Measurements from ENCODE around the gene PLEKHN1.

GRCh38 chr1:944341-945325 lies 21.6 kb upstream of the PLEKHN1 start:
- TF ChIP-seq CTBP1 (IDR thresholded peaks at IDR 0.05; ENCODE audit: borderline replicate concordance) (no peak), BHLHE40 (IDR thresholded peaks at IDR 0.05; ENCODE audit: borderline replicate concordance) (no peak), SUZ12 (IDR thresholded peaks at IDR 0.05) (no peak), NFRKB (IDR thresholded peaks at IDR 0.05) (no peak), PKNOX1 (IDR thresholded peaks at IDR 0.05) (no peak), FOXK2 (IDR thresholded peaks at IDR 0.05) (no peak), TARDBP (IDR thresholded peaks at IDR 0.05) (no peak)

Measured in HEK293T (cell line).